Embryonic facial prominence (tissue), 1 donor: Measurements from ENCODE around the gene CYP4A22.
"Not testable (repeated sequence)": the region's sequence is repeated elsewhere in the genome, so short reads cannot be mapped to it uniquely, and the experiment has no call there.

Experiments used
- DNase-seq: peaks from one replicate; pipeline ENCODE4 v3.0.0-alpha.2; 2016; ENCODE audit errors: extremely low spot score

CYP4A22 gene

DNA sequence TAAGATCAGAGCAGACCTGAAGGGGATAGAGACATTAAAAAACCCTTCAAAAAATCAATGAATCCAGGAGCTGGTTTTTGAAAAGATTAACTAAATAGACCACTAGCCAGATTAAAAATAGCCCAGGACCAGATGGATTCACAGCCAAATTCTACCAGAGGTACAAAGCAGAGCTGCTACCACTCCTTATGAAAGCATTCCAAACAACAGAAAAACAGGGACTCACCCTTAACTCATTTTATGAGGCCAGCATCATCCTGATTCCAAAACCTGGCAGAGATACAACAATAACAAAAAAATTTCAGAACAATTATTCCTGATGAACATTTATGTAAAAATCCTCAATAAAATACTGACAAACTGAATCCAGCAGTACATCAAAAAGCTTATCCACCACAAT is 19.2 kb downstream of the CYP4A22 start:
- DNase-seq, result not testable (repeated sequence)

DNA sequence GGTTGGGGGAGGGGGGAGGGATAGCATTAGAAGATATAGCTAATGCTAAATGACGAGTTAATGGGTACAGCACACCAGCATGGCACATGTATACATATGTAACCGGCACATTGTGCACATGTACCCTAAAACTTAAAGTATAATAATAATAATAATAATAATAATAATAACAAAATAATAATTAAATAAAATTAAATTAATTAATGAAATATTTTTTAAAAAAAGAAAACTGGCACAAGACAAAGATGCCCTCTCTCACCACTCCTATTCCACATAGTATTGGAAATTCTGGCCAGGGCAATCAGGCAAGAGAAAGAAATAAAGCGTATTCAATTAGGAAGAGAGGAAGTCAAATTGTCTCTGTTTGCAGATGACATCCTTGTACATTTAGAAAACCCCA is 20.7 kb downstream of the CYP4A22 start:
- DNase-seq, result not testable (repeated sequence)

DNA sequence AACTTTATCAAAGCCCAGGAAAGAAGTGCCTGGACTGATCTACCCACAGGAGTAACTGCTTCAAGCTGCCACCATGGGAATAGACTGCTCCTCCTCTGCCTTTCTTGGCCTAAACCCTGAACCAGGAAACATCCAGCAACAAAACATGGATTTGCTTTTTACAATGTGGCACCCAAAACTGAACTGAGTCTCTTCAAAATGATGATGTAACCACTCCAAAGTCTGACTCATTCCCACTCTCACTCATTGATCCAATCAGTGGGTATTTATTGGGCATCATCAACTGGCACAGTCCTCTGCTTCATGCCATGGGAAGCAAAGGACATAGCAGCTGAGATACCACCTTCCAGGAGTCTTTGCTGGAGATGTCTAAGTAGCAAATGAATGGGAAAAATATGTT is 23.5 kb downstream of the CYP4A22 start:
- no peak for DNase-seq

DNA sequence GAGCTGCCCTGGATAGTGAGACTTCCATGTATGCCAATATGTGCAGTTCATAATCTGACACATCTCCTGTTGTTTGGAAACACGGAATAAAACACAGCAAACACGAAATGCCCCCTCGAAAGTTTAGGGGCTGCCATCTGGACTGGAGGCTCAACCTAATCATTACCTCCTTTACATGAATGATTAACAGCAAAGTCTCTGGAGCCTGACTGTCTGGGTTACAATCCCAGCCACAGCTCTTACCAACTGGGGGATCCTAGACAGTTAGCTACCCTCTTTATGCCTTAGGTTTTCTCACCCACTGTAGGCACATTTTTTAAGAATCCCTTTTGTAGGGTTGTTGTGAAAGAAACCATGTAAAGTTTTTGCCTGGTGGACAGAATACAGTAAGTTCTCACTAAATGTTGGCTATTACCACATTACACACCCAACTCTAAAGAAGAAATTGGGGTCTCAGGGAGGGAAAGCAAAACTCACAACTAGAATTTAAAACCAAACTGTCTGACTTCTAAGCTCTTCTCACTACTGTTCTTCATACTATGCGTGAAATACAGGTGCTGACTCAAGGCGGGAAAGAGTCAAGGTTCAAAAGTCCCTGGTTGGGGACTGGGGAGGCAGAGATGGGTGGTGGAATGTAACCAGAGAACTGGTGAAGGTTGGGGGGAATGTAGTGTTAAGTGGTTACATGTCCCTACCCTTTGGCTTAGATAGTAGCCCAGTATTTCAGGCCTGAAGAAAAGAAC is 24.2 kb downstream of the CYP4A22 start:
- DNase-seq, result no peak

DNA sequence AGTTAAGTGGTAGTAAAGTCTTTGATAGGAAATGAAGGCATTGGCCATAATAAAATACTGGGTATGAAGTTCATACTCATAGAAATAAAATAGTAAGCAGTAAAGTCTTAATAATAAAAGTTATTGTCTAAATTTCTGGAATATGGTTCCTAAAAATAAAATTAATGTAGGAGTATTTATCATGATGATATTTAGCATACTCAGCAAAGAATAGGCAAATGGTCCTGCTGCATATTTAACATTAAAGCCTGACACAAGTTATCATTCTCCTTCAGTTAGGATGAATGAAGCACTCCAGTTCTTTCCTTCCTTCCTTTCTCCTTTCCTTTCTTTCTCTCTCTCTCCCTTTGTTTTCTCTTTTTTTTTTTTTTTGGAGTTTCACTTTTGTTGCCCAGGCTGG is 27.3 kb downstream of the CYP4A22 start:
- DNase-seq, result no peak

DNA sequence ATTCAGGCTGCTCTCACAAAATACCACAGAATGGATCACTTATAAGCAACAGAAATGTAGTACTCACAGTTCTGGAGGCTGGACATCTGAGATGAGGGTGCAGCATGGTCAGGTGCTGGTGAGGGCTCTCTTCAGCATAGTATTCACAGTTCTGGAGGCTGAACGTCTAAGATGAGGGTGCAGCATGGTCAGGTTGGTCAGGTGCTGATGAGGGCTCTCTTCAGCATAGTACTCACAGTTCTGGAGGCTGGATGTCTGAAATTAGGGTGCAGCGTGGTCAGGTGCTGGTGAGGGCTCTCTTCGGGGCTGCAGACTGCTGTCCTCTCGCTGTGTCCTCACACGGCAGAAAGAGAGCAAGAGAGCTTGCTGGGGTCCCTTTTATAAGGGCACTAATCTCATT is 35.5 kb downstream of the CYP4A22 start:
- no peak for DNase-seq

DNA sequence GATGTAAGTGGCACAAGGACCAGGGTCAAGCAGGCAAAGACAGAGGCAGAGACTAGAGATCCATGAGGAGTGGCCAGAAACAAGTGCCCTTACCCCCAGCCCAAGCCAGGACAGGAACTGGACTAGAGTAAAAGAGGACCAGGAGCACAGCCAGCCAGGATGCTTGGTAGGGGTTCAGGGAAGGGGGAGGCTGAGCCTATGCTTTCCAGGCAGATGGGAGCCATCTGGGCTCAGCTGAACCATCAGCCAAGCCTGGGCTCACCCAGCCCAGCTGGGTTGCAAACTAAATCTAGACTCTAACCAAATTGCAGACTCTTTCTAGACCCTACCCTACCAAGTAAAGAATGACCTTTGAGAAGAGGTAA is 37.4 kb downstream of the CYP4A22 start:
- DNase-seq, result no peak

DNA sequence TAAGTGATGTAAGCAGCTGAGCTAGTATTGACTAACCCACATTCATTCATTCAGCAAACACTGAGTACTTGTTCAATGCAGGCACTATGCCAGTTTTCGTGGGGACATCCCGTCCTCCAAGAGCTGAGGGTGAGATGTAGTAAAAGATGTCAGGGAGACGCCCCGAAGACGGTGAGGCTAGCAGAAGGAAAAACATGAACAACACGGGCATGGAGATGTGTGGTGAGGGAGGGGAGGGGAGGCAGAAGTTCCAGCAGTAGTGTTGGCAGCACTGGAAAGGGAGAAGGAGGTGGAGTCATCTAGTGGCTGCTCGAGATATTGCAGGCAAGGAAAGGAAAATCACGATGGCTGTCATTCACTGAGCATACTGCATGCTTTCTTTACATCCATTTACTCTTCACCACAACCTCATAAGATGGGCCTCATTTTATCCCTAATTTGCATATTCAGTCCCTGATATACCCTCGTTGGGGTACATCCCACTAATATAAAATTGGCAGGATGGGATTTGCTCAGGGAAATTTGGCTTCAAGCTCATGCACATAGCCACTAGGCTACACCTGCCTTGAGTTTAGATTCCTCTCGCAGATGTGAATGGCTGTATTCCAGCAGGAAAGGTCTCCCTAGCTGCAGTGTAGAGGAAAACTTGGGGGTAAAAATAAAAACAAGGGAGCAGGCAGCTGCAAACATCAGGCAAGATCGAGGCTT is 38.1 kb downstream of the CYP4A22 start:
- DNase-seq, result peak; percentile 64

DNA sequence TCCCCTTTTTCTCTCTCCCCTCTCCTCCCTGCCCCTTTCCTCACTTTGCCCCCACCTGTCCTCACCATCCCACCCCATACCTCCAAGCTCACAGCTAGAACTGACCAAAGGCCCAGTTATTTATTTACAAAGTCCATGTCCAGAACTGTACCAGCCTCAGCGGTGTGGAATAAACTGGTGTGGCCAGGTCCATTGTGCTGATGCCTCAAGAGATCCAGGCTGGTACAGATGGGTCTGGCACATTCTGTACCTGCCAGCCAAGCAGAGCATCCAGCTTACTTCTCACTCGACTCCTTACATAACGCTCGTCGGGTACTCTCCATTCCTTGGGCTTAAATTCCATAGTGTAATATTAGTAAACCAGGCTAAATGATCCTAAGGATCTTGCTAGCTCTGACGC is 40.8 kb downstream of the CYP4A22 start:
- no peak for DNase-seq

DNA sequence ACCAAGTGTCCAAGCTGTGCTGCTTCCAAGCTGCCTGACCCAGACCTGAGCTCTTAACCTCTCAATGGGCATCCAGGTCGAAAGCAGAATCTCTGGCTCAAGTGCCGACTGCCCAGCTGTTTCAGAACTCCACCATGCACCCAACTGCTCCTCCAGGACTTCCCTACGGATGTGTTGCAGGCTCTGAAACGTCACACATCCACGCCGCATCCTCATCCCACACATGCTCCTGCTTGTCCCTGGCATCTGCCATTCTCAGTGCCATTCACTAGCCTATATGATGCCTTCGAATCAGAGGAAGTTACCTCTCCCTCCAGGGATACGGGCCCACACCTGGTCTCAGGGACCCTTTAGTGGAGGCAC is 41.4 kb downstream of the CYP4A22 start:
- no peak for DNase-seq

DNA sequence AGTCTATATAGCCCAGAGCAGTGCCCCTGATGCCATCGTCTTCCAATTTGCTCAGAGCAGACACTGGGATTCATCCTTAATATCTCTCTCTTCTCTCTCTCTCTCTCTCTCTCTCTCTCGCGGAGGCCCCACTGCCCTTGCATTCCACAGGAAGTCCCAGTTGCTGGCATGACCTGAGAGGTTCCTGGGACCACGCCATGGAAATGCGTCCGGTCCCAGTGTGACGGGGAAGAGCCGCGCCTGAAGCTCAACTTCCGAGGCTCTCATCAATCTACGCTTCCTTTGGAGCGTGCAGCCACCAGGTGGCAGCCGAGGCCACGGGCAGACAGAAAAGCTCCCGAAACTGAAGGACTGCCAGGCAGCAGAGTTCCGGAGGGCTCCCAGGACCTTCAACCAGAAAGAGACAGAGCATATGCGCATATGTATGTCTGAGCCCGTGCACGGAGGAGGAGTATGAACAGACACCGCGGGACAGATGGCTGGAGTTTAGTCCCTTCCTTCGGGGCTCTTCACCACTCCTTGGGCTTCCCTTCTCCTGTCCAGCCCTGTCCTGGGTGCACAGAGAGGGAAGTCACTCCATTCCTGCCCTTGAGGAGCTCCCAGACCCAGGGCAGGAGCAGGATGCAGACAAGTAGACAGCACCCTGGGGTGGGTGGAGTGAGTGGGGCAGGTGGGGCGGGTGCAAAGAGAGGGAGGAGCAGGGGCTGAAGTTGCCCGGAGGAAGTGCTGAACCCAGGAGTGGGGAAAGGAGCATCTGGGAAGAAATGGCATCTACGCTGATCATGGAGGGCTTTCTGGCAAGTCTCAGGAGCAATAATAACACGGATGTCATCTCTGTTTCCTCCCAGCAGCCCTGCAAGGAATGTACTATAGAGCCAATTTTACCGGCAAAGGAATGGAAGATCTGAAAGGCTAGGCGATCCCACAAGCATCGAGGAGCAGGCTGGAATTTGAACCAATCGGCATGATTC is 42.1 kb downstream of the CYP4A22 start:
- peak; percentile 88 for DNase-seq

DNA sequence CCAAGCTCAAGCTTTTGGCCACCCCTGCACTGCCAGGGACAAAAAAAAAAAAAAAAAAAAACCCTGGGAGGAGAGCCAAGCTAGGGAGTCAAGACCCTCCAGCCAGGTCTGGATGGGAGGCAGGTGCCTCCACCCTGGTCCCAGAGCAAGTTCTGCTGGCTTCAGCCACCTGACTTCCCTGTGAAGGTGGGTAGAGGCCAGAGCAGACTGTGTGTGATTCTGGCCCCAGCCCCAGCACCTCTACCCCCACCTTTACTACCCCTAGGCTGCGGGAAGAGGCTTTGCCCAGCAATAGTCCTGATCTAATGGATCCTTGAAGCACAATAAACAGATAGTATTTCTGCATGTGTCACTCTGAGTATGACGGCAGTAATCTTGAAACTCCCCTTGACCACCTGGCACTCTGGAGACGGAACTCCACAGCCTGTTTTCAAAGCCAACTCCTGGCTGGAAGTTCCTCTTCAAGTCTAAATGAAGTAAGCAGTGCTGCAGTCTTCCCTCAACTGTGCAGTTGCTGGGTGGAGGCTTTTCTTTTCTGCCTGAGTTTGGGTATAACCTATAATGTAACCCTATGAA is 42.8 kb downstream of the CYP4A22 start:
- no peak for DNase-seq

DNA sequence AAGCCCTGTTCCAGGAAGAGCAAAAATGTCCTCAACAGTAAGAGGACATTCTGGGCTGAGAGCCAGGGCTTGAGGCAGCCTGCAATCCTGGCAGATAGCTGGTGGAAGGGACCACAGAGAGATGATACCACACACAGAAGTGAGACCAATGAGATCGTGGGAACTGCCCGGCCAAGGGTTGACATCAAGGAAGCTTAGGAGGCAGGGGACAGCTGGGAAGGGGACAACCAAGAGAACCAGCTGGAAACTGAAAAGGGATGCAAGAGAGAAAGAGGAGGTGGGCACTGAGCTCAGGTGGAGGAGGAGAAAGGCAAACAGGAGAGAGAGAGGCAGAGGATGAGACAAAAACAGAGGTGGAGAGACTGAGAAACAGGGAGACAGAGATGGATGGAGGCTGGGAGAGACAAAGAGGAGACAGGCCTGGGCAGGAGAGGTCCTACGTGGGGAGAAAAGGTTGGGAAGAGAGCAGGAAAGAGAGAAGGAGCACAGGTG is 43.4 kb downstream of the CYP4A22 start:
- DNase-seq, result no peak

DNA sequence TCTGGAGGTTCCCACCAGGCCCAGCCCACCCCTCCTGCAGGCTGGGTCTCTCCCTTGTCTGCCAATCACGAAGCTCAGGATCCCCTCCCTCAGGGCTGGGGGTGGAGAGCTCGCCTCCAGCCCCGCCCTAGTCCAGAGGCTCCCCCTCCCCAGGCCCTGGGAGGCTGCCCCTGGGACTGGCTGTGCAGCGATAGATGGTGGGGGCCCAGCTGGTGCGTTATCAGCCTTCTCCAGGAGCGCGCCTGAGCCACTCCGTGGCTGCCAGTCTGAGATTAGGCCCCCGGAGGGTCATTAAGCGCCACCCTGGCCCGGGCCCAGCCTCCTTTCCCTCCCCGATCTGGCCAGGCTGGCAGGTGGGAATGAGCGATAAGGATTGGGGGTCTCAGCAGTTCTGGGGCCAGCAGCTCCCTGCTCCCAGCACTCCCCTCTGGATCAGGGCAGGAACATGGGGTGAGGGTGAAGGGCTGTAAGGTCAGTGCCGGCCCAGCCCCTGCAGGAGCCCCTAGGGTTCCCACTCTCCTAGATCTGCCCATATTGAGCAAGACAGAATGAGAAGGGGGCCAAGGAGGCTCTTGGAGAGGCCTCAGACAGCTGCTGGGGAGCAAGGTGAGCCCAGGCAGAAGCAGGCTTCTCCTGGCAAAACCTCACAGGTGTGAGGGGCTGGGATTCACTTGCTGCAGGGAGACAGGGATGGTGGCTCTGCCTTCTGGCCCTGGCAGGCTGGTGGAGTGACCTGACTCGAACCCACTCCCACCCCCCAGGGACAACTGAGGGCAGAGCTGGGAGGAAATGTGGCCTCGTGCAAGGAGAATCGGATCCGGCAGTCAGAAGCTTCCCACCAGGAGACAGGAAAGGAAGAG is 44.1 kb downstream of the CYP4A22 start:
- DNase-seq, result no peak

DNA sequence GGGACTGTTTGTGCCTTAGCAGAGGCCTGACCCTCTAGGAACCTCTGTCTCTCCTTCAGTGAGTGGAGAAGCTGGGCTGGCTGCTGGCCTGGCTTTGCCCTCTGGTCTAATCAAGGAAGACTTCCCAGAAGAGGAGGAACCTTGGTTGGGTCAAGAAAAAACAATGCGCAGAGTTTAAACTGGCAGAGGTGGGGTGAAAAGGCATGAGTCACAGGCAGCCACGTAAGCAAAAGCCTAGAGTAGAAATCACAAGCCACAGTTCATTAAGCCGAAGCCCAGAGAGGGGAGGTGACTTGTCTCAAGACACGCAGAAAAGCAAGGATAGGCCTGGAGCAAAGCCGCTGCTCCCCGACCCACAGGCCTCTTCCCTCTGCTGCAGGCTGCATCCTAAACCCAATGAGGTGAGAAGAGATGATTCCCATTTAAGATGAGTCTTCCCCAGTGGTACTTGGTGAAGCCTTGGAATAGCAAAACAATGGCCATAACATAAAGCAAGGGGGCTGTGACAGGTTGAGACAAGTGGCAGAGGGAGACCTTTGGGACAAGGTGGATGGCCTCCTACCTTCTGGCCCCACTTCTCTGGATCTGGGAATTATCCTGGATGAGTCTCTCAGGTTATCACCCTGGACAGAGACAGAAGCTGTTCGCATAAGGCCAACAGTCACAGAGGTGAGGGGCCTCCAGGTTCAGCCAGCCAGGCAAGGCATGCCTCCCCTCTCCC is 44.9 kb downstream of the CYP4A22 start:
- DNase-seq, result no peak

DNA sequence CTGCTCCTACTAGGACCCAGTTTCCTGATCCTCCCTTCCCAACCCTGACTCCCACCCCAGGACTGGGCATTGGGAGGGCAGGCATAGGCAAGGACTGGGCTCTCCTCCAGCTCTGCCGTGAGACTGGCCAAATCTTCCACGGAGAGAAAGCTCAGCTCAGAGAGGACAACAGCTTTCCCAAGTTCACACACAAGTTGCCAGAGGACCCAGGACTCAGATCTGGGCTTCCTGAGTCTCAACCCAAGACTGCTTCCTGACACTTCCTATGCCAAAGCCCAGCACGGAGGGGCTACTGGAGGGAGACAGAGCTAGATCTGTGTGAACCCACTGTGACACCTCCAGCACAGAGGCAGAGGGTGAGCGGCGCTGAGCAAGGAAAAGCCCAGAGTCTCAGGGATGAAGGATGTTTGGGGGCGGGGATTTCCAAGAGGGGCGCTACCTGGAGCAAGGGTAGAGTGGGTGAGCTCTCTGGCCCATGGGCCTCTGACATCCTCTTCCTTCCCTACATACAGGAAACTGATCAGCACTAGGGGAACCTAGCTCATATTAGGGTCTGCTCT is 45.5 kb downstream of the CYP4A22 start:
- no peak for DNase-seq

DNA sequence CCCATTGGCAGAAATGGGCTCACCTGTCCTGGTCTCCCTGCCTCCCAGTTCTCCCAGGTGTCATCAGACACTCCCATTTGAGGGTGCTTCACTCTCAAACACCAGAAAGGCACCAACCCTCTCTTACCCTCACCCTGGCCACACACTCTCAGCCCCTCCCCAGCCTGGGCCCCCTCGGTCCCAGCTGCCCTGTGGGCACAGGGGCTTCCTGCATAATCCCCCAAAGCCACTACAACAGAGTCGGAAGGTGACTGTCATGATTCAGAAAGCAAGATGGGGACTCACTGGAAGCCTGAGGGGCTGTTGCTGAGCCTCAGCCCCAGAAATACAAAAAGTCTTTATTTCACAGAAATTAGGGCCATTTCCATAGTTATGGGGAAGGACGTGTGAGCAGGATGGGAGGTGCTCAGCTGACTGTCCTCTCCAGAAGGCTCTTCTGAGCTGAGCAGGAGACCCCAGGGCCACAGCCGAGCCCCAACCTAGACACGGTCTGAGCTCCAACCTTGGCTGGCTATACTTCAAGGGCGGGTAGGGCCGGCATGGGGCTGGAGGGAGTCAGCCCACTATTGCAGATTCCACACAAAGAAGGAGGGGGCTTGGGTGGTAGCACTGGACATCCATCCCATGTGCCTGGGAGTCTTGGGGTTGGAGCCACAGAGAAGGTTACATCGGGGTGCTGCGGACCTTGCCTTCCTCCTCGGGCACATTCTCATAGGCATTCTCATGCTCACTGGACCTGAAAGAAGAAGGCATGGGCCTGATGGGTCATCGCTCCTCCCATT is 46.3 kb downstream of the CYP4A22 start:
- no peak for DNase-seq

DNA sequence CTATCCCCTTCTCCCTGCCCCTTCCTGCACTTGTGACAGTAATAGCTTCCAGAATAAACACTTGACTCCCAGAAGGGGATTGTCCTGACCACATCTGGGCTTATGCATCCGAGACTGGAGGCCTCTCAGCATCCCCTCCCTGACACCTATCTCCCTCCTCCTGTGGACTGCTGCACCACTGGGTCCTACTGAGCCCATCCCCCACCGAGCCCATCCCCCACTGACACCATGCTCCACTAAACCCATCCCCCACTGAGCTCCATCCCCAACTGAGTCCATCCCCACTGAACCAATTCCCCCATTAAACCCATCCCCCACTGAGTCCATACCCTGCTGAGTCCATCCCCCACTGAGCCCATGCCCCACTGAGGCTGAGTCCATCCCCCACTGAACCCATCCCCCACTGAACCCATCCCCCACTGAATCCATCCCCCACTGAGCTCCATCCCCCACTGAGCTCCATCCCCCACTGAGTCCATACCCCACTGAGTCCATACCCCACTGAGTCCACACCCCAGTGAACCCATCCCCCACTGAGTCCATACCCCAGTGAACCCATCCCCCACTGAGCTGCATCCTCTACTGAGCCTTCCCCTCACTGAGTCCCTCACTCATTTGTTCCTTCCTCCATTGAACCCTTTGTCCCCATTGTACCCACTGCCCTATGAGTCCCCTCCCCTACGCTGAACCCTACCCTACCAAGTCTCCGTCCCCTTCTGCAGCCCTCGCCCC is 47.0 kb downstream of the CYP4A22 start:
- no peak for DNase-seq
